NCI-H1105 (cell line): ENCODE results near the gene RAG1.

ENCODE experiments used
- DNase-seq: peaks from one replicate; lab custom pipeline; 2025; lab: John Stamatoyannopoulos, UW

The RAG1 gene

GRCh38 chr11:36628141-36628540 lies 60.3 kb downstream of the RAG1 start:
- no peak for DNase-seq

- no peak for DNase-seq
These were observed 61.0 kb downstream of the RAG1 start for GRCh38 chr11:36628765-36629244.
